Mesothelial cell of epicardium (in vitro differentiated cells): ENCODE results near the gene PRX. TPM values are rescaled to one million over a fixed set of nuclear protein-coding genes. Genes with fewer than 3 reads are reported as not detected.

ENCODE experiments used
- DNase-seq, 2 experiments: peaks; one replicate each; pipeline ENCODE4 v3.0.0; 2021; ENCODE audit warnings: low spot score in 2 of 2; ENCODE audit not compliant: unreplicated experiment in 2 of 2
- H3K27ac Mint-ChIP-seq: 2 replicates; pipeline ENCODE4 v1.8.0; 2021; ENCODE audit warnings: mixed read lengths
- H3K27me3 Mint-ChIP-seq: 2 replicates; pipeline ENCODE4 v1.8.0; 2021; ENCODE audit warnings: low read depth, mixed read lengths
- H3K36me3 Mint-ChIP-seq: 2 replicates; pipeline ENCODE4 v1.8.0; 2021; ENCODE audit warnings: mixed read lengths
- H3K4me1 Mint-ChIP-seq: 2 replicates; pipeline ENCODE4 v1.8.0; 2021; ENCODE audit warnings: mixed read lengths
- H3K4me3 Mint-ChIP-seq: 2 replicates; pipeline ENCODE4 v1.8.0; 2021; ENCODE audit warnings: mild to moderate bottlenecking, moderate library complexity, mixed read lengths
- H3K9me3 Mint-ChIP-seq: 2 replicates; pipeline ENCODE4 v1.8.0; 2021; ENCODE audit warnings: mixed read lengths
- CTCF ChIP-seq: fragments of 200-600 bp; sonication (generic); IDR thresholded peaks from one replicate; pipeline ENCODE4 v1.5.0; 2021; ENCODE audit warnings: antibody characterized with exemption; ENCODE audit not compliant: unreplicated experiment
- total RNA-seq: library from RNA; stranded (reverse); gene quantifications from 3 replicates; pipeline ENCODE4 v1.2.1, GENCODE V29; 2021

Gene PRX
- 4.7 to 5.2 TPM (median 5.2 TPM) in 3 replicates for total RNA-seq

- Mint-ChIP-seq H3K36me3 (no peaks in the 10 kb centered on the region), H3K4me3 (peak within 1 kb of the TSS; percentile 40), H3K27ac (peak within 1 kb of the TSS; percentile 90), H3K9me3 (no peaks in the 10 kb centered on the region), H3K4me1 (peaks cover 12% of the 10 kb centered on the region), H3K27me3 (no peaks in the 10 kb centered on the region)
- no peak for TF ChIP-seq CTCF
- DNase-seq = no peak
Measured at GRCh38 chr19:40413291-40413845, at the start of gene PRX. PRX (minus strand) TSS chr19:40413378; CDS start chr19:40407932, 5,446 bp downstream.

GRCh38 chr19:40461669-40462221, 48.6 kb upstream of the PRX start:
- H3K4me3 Mint-ChIP-seq = no peak overlapping the region
- TF ChIP-seq CTCF = no peak
- peaks cover 5% of the 10 kb centered on the region for H3K36me3 Mint-ChIP-seq
- no peaks in the 10 kb centered on the region for H3K9me3 Mint-ChIP-seq
- peaks cover 10% of the 10 kb centered on the region for H3K27me3 Mint-ChIP-seq
- no peak for DNase-seq
- peaks cover 23% of the 10 kb centered on the region for H3K4me1 Mint-ChIP-seq
- no peak overlapping the region for H3K27ac Mint-ChIP-seq

DNA sequence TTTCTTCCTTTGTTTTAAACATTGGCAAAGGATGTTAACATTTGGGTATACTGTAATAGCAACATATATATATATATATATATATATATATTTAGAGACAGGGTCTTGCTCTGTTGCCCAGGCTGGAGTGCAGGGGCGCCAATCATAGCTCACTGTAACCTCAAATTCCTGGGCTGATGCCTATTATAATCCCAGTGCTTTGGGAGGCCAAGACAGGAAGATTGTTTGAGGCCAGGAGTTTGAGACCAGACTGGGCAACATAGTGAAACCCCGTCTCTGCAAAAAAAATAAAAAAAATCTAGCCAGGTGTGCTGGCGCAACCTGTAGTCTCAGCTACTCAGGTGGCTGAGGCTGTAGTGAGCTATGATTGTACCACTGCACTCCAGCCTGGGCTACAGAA, 47.0 kb upstream of the PRX start:
- H3K27ac Mint-ChIP-seq = no peak overlapping the region
- no peak for TF ChIP-seq CTCF
- H3K27me3 Mint-ChIP-seq = no peaks in the 10 kb centered on the region
- H3K9me3 Mint-ChIP-seq = no peaks in the 10 kb centered on the region
- H3K4me3 Mint-ChIP-seq = no peak overlapping the region
- peaks cover 9% of the 10 kb centered on the region for H3K4me1 Mint-ChIP-seq
- no peak for DNase-seq
- peaks cover 7% of the 10 kb centered on the region for H3K36me3 Mint-ChIP-seq

DNA sequence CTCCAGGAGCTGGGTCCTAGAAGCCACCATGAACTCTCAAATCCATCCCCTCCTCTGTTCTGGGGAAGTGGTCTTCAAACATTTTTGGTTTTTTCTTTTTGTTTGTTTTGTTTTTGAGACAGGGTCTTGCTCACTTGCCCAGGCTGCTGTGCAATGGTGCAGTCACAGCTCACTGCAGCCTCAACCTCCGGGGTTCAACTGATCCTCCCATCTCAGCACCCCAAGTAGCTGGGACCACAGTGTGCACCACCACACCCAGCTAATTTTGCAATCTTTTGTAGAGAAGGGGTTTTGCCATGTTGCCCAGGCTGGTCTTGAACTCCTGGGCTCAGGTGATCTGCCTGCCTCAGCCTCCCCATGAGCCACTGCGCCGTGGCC, 45.4 kb upstream of the PRX start:
- no peak for TF ChIP-seq CTCF
- no peak for DNase-seq
- H3K4me1 Mint-ChIP-seq = no peaks in the 10 kb centered on the region
- H3K4me3 Mint-ChIP-seq = no peak overlapping the region
- H3K27me3 Mint-ChIP-seq = no peaks in the 10 kb centered on the region
- no peaks in the 10 kb centered on the region for H3K9me3 Mint-ChIP-seq
- no peak overlapping the region for H3K27ac Mint-ChIP-seq
- H3K36me3 Mint-ChIP-seq = peaks cover 7% of the 10 kb centered on the region

- Mint-ChIP-seq H3K4me3 (no peak overlapping the region), H3K36me3 (peaks cover 7% of the 10 kb centered on the region), H3K4me1 (peaks cover 3% of the 10 kb centered on the region), H3K27me3 (no peaks in the 10 kb centered on the region), H3K9me3 (no peaks in the 10 kb centered on the region), H3K27ac (no peak overlapping the region)
- no peak for DNase-seq
- no peak for TF ChIP-seq CTCF
Measured at GRCh38 chr19:40457953-40458596, 44.9 kb upstream of the PRX start.
